Astrocyte of the spinal cord (primary cell): Measurements from ENCODE around the gene DENND6B.
A peak's percentile ranks its signal among the peaks of the same experiment; 100 is the strongest.

Source experiments
- DNase-seq: peaks from one replicate; pipeline ENCODE4 v3.0.0; 2011; ENCODE audit warnings: low read depth, low spot score
- H3K4me3 ChIP-seq: 2 replicates; pipeline ENCODE4 v1.5.1; 2011; ENCODE audit warnings: low read depth, mild to moderate bottlenecking, low read length, moderate library complexity
- CTCF ChIP-seq: IDR thresholded peaks from 2 replicates; pipeline ENCODE4 v1.5.1; 2012; ENCODE audit warnings: low read depth, mild to moderate bottlenecking, low read length, inconsistent platforms
- in situ Hi-C: cut with HindIII; loops from 2 replicates; pipeline ENCODE4 v1.10.0; 2017; ENCODE audit warnings: low sequenced_read_pairs

Gene DENND6B

GRCh38 chr22:50286701-50287318 lies 40.0 kb downstream of the DENND6B start:
- no peak for TF ChIP-seq CTCF
- in situ Hi-C loops: no loop called here
- no peak overlapping the region for H3K4me3 ChIP-seq
- no peak for DNase-seq

GRCh38 chr22:50286275-50286674 lies 40.5 kb downstream of the DENND6B start:
- DNase-seq: no peak
- TF ChIP-seq CTCF: no peak
- H3K4me3 ChIP-seq: no peak overlapping the region
- in situ Hi-C loops: no loop called here

- in situ Hi-C loops: no loop called here
- DNase-seq: no peak
- TF ChIP-seq CTCF: no peak
- H3K4me3 ChIP-seq: no peak overlapping the region
Observed at GRCh38 chr22:50285568-50286229, 41.1 kb downstream of the DENND6B start.

GRCh38 chr22:50284479-50284878 lies 42.3 kb downstream of the DENND6B start:
- no peak for DNase-seq
- H3K4me3 ChIP-seq: no peak overlapping the region
- in situ Hi-C loops: no loop called here
- no peak for TF ChIP-seq CTCF

- no peak overlapping the region for H3K4me3 ChIP-seq
- DNase-seq: no peak
- TF ChIP-seq CTCF: no peak
- in situ Hi-C loops: no loop called here
Observed at GRCh38 chr22:50283821-50284220, 43.0 kb downstream of the DENND6B start.

GRCh38 chr22:50282361-50283155 lies 44.3 kb downstream of the DENND6B start:
- peak; percentile 68 for DNase-seq
- in situ Hi-C loops: no loop called here
- H3K4me3 ChIP-seq: no peak overlapping the region
- no peak for TF ChIP-seq CTCF
